22Rv1 (cell line): Measurements from ENCODE around the gene PCSK5.
"Not testable (repeated sequence)": the region's sequence is repeated elsewhere in the genome, so short reads cannot be mapped to it uniquely, and the experiment has no call there.

Source experiments
- H3K27ac ChIP-seq: fragments of 450-650 bp; 2 replicates; pipeline ENCODE4 v1.5.1; 2017
- ZFX ChIP-seq: fragments of 450-650 bp; IDR thresholded peaks from 2 replicates; pipeline ENCODE4 v1.6.1; 2017; ENCODE audit warnings: antibody characterized with exemption, borderline replicate concordance
- TF ChIP-seq, protein P1 (sequence below): fragments of 450-650 bp; IDR thresholded peaks from 2 replicates; pipeline ENCODE4 v1.5.1; 2017; ENCODE audit warnings: mild to moderate bottlenecking

PCSK5 gene

DNA sequence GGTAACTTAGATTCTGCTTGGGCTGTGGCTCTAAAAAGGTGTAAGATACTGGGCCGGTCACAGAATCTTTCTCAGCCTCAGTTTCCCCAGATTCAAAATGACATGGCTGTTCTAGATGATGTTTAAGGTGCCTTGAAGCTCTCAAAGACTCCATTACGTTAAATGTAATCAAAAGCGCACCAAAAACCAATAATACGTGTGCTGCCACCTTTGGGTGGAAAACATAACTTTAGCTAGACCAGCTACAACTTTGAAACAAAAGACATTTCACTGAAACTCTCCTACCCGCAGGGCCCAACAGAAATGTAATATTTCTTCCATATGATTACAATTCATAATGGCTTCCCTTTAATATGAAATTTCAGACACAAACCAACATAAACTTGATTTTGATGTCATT, 35.0 kb upstream of the PCSK5 start:
- no peak for TF ChIP-seq ZFX
- TF ChIP-seq, protein P1, sequence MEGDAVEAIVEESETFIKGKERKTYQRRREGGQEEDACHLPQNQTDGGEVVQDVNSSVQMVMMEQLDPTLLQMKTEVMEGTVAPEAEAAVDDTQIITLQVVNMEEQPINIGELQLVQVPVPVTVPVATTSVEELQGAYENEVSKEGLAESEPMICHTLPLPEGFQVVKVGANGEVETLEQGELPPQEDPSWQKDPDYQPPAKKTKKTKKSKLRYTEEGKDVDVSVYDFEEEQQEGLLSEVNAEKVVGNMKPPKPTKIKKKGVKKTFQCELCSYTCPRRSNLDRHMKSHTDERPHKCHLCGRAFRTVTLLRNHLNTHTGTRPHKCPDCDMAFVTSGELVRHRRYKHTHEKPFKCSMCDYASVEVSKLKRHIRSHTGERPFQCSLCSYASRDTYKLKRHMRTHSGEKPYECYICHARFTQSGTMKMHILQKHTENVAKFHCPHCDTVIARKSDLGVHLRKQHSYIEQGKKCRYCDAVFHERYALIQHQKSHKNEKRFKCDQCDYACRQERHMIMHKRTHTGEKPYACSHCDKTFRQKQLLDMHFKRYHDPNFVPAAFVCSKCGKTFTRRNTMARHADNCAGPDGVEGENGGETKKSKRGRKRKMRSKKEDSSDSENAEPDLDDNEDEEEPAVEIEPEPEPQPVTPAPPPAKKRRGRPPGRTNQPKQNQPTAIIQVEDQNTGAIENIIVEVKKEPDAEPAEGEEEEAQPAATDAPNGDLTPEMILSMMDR = peak; percentile 46
- H3K27ac ChIP-seq = no peak overlapping the region

DNA sequence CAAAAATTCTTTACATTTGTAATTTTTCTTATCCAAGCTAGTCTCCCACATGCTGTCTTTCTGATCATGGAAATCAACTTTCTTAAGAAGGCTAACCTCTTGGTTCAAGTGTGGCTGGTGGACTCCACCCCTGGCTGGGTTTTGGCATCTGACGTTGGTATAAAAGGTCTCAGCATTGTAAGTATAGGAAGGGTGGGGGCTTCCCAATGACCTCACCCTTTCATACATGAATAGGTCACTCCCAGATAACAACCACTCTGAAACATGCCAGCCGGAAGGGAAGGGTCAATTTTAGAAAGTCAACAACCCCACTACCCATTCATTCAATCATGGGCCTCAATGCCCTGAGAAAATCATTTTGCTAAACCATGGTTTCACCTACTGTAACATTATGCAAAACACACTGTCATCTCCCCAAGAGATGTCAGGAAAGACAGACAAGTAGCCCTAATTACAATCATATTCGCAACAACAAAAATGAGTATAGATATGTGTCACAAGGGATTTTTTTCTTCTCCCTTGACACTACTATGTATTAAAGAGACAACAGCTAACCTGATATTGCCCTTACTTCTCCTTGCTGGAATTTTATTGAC, 31.9 kb upstream of the PCSK5 start:
- no peak overlapping the region for H3K27ac ChIP-seq

DNA sequence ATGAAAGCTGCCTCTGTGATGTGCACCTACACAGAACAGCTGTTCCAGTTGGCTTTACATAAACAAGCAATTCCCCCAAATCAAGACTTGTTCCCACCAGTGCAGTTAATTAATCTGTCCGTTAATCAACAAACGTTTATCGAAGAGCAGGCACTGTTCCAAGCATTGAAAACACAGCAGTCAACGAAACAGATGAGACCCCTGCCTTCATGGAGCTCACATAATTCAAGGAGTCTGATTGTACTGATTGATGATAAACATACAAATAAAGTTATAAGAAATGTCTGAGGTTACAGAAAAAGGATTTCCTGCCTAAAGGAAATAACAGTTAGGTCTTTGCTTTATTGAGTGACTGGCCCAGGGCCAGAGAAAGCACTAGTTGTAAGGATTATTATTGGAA, 26.2 kb upstream of the PCSK5 start:
- TF ChIP-seq, protein P1 = no peak
- no peak for TF ChIP-seq ZFX
- H3K27ac ChIP-seq = no peak overlapping the region

More for the DNA sequence above, 31.9 kb upstream of the PCSK5 start:
- no peak for TF ChIP-seq ZFX
- TF ChIP-seq, protein P1 = no peak

DNA sequence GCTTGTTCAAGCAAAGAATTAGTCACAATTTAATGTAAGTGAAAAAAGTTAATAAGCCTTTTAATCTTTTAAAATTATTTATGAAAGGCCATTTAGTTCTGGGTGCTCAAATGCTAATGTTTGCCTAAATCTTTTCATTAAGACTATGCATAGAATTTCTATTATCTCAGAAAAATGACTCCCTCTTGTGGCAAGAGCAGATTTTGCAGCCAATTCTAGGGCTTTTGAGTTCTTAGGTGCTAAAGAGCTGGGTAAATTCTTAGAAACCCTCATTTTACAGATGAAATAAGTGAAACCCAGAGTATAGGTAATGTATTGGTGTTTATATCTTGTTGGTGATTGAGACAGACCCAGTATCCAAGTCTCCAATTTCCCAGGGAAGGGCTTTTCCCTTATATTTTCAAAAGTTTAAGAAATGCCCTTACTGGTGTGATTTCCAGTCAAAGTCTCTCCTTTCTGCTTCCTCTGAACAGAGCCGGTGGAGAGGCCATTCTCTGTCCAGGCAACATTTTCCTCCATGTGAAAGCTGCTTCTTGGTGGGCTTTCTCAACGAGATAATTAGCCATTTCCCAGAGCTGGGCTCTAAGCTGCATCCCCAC, 24.1 kb upstream of the PCSK5 start:
- TF ChIP-seq, protein P1 = peak; percentile 81
- no peak for TF ChIP-seq ZFX
- H3K27ac ChIP-seq = no peak overlapping the region

DNA sequence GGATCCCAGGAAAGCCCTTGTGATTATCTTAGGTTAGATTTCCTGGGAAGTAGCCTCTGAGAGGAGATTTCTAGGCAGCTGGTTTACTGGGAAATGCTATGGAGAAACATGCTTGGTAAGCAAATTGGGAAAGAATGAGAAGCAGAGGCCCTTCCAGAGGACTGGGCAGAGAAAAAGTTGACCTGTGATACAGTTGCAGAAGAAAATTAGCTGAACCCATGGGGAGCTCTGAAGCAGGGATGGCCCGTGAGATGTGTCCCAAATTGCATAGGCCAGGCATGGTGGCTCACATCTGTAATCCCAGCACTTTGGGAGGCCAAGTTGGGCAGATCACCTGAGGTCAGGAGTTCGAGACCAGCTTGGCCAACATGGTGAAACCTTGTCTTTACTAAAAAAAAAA, 21.9 kb upstream of the PCSK5 start:
- H3K27ac ChIP-seq = not testable (repeated sequence)

DNA sequence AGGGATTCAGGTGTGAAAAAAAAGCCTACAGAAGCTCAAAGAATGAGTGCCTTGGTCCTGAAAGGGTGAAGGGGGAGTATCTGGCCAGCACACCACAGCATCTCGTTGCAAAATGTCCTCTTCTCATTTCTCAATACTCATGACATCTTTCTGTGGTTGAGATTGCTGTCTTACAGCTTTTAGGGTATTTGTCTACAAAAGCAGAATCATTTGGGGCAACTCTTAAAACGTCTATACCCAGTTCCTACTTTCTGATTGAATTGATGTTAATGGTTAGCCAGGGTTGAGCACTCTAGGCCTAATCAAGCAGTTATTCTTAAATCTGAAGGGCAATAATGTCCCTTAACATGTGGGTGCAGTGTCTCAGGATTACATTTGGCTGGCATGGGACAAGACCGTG, 21.2 kb upstream of the PCSK5 start:
- TF ChIP-seq, protein P1 = no peak
- TF ChIP-seq ZFX = no peak
- no peak overlapping the region for H3K27ac ChIP-seq

DNA sequence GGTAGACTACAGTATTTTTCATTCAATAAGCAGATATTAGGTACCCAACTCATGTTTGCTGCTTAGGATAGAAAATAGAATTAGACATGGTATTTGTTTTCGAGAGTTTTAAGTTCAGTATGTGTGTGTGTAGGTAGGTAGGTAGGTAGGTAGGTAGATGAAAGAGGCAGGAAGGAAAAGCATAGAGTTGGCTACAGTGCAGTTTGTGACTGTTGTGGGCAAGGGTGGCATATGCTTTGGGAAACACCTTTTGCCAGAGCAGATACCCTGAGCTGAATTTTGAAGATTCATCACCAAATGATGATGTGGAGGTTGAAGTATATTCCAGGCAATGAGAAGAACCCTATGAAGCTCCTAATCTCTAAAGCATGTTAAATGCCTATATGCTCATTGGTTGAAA, 20.0 kb upstream of the PCSK5 start:
- TF ChIP-seq, protein P1 = no peak
- TF ChIP-seq ZFX = no peak
- no peak overlapping the region for H3K27ac ChIP-seq

DNA sequence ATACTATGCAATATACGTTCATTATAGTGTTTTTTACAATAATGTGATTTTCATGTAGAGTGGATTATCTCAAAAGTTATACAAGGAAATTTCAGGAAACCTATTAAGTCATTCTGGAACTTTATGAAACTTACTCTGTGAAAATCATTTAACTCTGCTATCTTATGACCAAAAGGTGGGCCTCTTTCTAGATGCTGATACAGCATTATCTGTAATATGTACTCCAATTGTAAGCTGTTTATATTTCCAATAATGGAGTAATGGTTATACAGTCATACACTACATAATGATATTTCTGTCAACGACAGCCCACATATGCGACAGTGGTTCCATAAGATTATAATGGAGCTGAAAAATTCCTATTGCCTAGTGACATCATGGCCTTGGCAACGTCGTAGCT, 18.8 kb upstream of the PCSK5 start:
- TF ChIP-seq, protein P1 = no peak
- no peak for TF ChIP-seq ZFX
- H3K27ac ChIP-seq = no peak overlapping the region
